RWPE1 (cell line): ENCODE measurements around the gene ELOVL1.

ENCODE experiments used
- CTCF ChIA-PET: fragments of 350-600 bp; sonication (Branson Sonifier 250); formaldehyde crosslinking; extraction: SDS; loops from one replicate; lab custom pipeline; 2021; lab: Yijun Ruan, JAX
- POLR2A ChIA-PET: fragments of 400-600 bp; formaldehyde crosslinking; extraction: SDS; loops from one replicate; lab custom pipeline; 2020; ENCODE audit warnings: antibody characterized with exemption; ENCODE audit not compliant: low non-redundant PET; lab: Yijun Ruan, JAX
- DNase-seq: peaks from one replicate; pipeline ENCODE4 v3.0.0; 2012; ENCODE audit warnings: low spot score
- H3K27ac ChIP-seq: fragments of 450-650 bp; 2 replicates; pipeline ENCODE4 v1.5.1; 2017
- TF ChIP-seq, protein P1 (sequence below): fragments of 450-650 bp; conservative IDR thresholded peaks from 2 replicates; pipeline ENCODE4 v1.5.1; 2017; ENCODE audit warnings: low read depth, mild to moderate bottlenecking

ELOVL1 gene

DNA sequence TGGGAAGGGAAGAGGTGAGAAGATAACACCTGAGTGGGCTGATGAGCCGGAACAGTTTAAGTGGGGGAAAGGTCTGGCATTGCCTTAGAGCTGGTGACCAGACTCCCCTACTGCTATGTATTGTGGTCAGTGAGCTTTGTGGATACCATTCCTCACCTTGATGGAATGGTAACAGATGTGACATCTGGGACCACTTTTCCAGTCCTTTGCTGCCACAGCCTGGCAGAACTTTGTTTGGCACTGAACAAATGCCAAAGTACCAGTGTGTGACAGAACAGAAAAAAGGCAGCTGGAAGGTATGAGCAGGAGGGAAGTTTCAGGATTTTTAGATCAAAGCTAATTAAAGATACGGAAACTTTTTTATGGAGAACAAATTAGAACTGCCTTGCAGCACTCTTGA, 15.6 kb upstream of the ELOVL1 start:
- TF ChIP-seq, protein P1, sequence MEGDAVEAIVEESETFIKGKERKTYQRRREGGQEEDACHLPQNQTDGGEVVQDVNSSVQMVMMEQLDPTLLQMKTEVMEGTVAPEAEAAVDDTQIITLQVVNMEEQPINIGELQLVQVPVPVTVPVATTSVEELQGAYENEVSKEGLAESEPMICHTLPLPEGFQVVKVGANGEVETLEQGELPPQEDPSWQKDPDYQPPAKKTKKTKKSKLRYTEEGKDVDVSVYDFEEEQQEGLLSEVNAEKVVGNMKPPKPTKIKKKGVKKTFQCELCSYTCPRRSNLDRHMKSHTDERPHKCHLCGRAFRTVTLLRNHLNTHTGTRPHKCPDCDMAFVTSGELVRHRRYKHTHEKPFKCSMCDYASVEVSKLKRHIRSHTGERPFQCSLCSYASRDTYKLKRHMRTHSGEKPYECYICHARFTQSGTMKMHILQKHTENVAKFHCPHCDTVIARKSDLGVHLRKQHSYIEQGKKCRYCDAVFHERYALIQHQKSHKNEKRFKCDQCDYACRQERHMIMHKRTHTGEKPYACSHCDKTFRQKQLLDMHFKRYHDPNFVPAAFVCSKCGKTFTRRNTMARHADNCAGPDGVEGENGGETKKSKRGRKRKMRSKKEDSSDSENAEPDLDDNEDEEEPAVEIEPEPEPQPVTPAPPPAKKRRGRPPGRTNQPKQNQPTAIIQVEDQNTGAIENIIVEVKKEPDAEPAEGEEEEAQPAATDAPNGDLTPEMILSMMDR = no peak; the same call in 1 of the 2 replicates
- ChIA-PET CTCF (interaction anchor here (0.7 to 2.0 kb wide), 5 partner anchors 16 to 310 kb away, joined by 3 to 11 read pairs (median 5); partner anchors contain the start of gene ELOVL1), POLR2A (no interaction called here)
- no peak for DNase-seq
- no peak overlapping the region for H3K27ac ChIP-seq

DNA sequence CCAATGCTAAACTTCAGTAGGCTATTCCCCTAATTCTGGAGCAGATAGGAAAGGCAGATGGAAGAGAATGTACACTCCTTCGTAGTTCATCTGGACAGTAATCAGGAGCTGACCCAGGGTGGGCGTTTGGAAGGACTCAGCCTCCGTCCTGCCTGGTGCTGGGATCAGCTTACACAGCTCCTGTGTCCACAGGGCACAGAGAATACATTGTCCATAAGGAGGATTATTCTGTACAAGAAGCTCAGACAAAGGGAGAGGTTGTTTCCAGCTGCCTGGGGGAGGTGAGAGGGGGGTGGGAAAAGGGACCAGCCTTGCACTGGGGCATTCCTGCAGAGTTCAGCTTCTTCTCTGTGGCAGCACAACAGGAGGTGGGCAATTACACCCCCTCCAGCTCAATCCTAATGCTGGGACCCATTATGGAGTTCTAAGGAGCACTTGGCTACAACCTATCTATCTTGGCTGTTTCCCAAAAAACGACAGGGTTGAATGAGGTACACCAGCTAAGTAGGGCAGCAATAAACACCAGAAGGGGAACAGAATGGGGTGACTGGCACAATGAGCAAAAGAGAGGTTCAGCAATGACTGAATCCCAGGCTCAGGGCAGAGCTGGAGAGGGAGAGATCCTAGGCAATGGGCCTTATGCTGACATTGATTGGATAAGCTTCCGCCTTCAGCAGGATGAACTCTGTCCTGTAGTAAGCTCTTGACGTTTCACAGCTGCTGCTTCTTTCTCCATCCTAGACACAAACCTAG, 14.4 kb upstream of the ELOVL1 start:
- TF ChIP-seq, protein P1 = no peak
- no peak overlapping the region for H3K27ac ChIP-seq
- ChIA-PET CTCF (interaction anchor here (0.6 kb wide), 1 partner anchor 121 kb away, joined by 3 read pairs; no protein-coding TSS in a partner anchor), POLR2A (interaction anchor here (0.6 kb wide), 1 partner anchor 29 kb away, joined by 3 read pairs; no protein-coding TSS in a partner anchor)
- DNase-seq = no peak

DNA sequence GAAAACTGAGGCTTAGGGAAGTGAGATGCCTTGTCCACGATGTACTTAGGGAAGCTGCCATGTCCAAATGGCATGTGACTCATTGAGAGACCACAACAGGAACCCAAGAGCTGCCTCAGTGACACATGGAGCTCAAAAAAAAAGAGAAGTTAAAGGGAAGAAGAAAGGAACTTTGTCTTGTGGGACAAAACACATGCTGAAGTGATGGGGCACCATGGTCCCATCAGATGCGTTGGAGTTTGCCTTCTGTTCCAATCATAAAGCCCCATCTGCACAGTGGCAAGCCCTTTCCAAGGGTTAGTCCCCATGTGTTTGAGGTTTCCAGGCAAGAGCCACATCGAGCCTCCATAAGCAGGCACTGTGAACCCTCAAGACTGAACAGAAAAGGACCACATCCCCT, 13.8 kb upstream of the ELOVL1 start:
- no peak for DNase-seq
- H3K27ac ChIP-seq = no peak overlapping the region
- TF ChIP-seq, protein P1 = no peak
- ChIA-PET POLR2A (interaction anchor here (0.6 kb wide), 1 partner anchor 29 kb away, joined by 3 read pairs; no protein-coding TSS in a partner anchor), CTCF (no interaction called here)

DNA sequence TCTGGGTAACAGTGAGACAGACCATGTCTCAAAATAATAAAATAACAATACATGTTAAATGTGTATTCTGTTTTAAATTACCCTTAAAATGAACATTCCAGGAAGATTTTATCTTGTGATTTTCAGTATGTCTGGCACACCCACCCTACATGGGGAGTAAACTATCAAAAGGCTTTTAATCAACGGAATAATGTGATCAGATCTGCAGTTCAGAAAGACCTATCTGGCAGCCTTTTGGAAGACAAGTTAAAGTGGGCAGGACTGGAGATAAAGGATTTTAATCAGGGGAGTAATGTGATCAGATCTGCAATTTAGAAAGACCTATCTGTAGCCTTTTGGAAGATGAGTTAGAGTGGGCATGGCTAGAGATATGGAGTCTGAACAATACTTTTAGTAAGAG, 11.7 kb upstream of the ELOVL1 start:
- TF ChIP-seq, protein P1 = no peak
- ChIA-PET POLR2A (no interaction called here), CTCF (no interaction called here)
- no peak for DNase-seq
- no peak overlapping the region for H3K27ac ChIP-seq

DNA sequence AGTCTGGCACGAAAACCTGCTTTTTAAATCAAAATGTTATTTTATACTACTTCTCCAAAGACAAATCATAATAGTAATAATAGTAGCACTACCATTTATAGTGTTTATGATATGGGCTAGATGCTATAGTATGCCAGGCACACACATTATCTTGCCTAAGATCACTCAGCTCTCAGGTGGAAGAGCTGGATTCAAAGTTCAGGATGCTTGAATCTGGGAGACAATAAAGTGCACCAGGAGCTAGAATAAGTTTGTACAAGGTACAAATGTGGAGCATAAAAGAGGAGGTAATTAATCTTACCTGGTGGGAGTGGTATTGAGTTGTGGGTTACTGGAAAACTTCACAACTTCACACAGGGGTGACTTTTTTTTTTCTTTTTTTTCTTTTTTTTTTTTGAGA, 10.0 kb upstream of the ELOVL1 start:
- POLR2A ChIA-PET = interaction anchor here (1.3 kb wide), 1 partner anchor 9 kb away, joined by 4 read pairs; no protein-coding TSS in a partner anchor
- TF ChIP-seq, protein P1 = no peak
- CTCF ChIA-PET = no interaction called here
- DNase-seq = no peak
- H3K27ac ChIP-seq = no peak overlapping the region

DNA sequence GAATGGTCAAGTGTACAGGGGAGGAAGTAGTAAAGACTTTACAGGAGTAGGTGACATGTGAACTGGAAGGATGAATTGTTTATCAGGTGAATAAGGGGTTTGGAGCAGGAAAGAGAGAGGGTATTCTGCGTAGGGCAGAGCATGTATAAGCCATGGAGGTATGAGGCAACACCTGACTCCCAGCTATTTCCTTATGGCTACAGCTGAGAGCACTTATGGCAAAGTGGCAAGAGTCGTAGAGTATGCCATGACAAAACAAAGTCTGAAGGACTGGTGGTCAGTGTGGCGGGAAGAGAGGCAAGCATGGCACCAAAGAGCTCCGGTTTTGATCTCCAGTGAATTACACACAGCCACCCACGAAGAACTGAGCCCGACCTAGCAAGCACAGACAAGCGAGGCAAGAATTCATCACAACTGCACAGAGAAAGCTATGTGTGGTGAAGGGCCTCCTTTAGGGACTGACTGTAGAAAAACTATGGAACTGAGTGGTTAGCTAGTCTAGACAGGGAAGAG, 9.0 kb upstream of the ELOVL1 start:
- no peak overlapping the region for H3K27ac ChIP-seq
- TF ChIP-seq, protein P1 = no peak
- POLR2A ChIA-PET = no interaction called here
- CTCF ChIA-PET = no interaction called here
- no peak for DNase-seq
